Measurements from ENCODE around the gene CPTP.

The CPTP gene

GRCh38 chr1:1324084-1324523 is 498 bp upstream of the CPTP start:
- peak overlapping the region; percentile 83 for H3K4me3 ChIP-seq (ENCODE audit: low read depth, low read length)
- TF ChIP-seq CTCF (IDR thresholded peaks at IDR 0.05; ENCODE audit: low read depth, low read length): no peak

GRCh38 chr1:1325288-1326074 is 879 bp downstream of the CPTP start:
- H3K4me3 ChIP-seq (ENCODE audit: low read depth, low read length): peak overlapping the region; percentile 83
- no peak for TF ChIP-seq CTCF (IDR thresholded peaks at IDR 0.05; ENCODE audit: low read depth, low read length)

- no peak overlapping the region; the same call in 1 of the 2 replicates for H3K4me3 ChIP-seq (ENCODE audit: low read depth, low read length)
- TF ChIP-seq CTCF (IDR thresholded peaks at IDR 0.05; ENCODE audit: low read depth, low read length): no peak
Observed at GRCh38 chr1:1326075-1326605, 1.5 kb downstream of the CPTP start.

GRCh38 chr1:1327291-1327690 is 2.7 kb downstream of the CPTP start:
- TF ChIP-seq CTCF (IDR thresholded peaks at IDR 0.05; ENCODE audit: low read depth, low read length): no peak
- no peak overlapping the region for H3K4me3 ChIP-seq (ENCODE audit: low read depth, low read length)

GRCh38 chr1:1328254-1328653 is 3.7 kb downstream of the CPTP start:
- H3K4me3 ChIP-seq (ENCODE audit: low read depth, low read length): no peak overlapping the region
- no peak for TF ChIP-seq CTCF (IDR thresholded peaks at IDR 0.05; ENCODE audit: low read depth, low read length)

DNA sequence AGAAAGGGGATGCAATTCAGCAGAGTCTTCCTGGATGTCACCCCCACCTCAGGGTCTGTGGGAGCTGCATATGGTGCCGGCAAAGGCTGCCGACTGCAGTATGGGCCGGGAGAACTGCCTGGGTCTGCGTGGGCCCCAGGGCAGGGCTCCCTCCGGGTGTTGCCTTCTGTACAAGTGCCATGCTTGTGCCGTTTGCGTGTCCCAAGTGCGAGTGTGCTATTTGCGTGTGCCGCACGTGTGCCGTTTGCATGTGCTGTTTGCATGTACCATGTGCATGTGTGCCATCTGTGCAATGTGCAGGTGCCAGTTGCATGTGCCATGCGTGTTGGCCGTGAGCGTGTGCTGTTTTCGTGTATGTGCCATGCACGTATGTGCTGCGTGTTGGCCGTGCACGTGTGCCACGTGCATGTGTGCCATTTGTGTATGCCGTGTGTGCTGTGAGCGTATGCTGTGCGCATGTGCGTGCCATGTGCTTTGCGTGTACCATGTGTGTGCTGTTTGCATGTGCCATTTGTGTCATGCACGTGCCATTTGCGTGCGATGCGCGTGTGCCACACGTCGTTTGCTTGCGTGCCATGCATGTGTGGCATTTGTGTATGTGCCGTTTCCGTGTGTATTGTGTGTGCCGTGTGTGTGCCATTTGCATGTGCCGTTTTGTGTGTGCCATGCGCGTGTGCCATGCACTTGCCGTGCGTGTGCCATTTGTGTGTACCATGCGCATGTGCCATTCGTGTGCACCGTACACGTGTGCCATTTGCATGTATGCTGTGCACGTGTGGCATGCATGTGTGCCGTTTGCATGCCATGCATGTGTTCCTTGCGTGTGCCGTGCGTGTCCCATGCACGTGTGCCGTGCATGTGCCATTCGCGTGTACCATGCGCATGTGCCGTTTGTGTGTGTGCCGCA is 5.0 kb downstream of the CPTP start:
- no peak for TF ChIP-seq CTCF (IDR thresholded peaks at IDR 0.05; ENCODE audit: low read depth, low read length)
- no peak overlapping the region for H3K4me3 ChIP-seq (ENCODE audit: low read depth, low read length)

Data from WI38 (cell line).